Embryonic facial prominence (tissue), 1 donor: ENCODE data around the gene IL13RA2.

ENCODE experiments used
- DNase-seq: peaks from one replicate; pipeline ENCODE4 v3.0.0-alpha.2; 2016; ENCODE audit errors: extremely low spot score

IL13RA2 gene

DNA sequence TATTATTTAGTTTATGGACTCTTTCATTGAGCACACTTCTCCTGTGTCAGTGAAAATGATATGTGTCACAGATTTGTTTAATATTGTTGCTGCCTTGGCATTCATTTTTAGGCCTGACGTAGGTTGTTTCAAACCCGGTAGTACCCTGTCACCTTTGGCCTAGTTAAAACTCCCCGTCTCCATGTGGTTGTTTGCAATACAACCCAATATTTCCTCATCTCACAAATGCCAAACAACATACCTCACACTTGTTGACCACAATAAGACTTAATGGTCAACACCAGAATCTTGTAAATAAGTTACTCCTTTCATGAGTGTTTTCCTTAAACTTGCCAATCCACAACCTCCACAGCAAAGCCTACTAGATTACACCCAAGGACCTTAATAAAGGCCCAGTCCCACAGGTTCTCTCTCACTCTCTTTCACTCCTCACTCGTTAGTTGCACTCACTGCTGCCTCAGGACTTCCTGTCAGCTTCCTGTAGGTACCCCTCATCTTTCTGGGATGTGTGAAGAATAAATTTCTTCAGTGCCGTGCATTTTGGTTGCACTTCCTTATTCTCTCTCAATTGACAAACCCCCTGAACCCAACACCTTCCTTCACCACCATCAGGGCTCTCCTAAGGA, 31.3 kb downstream of the IL13RA2 start:
- no peak for DNase-seq

DNA sequence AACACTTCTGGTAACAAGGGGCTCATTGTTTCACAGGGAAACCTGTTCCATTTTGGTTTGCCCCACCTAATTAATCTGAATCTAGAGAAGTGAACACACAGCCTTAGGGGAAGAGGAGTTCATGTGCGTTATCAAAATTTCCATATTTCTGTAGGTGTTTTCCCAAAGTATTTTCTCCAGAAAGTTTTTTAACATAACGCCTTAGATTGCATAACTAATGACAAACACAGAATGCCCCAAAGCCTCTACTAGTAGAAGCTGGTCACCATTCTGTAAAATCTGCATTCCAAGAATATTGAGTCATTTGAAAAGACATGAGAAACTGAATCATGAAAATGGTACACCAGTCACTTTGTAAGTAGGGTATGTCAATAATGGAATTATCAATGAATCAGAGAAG, 41.1 kb downstream of the IL13RA2 start:
- DNase-seq = no peak

DNA sequence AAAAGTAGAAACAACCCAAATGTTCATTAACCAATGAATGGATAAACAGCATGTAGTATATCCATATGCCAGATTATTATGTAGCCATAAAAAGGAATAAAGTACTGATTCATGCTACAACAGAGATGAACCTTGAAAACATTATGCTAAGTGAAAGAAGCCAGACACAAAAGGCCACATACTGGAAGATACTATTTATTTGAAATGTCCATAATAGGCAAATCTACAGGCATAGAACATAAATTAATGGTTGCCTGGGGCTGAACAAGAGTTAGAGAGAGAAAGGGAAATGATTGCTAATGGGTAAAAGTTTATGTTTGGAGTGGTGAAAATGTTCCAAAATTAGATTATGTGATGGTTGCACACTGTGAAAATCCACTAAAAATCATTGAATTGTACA, 44.4 kb downstream of the IL13RA2 start:
- DNase-seq = no peak

DNA sequence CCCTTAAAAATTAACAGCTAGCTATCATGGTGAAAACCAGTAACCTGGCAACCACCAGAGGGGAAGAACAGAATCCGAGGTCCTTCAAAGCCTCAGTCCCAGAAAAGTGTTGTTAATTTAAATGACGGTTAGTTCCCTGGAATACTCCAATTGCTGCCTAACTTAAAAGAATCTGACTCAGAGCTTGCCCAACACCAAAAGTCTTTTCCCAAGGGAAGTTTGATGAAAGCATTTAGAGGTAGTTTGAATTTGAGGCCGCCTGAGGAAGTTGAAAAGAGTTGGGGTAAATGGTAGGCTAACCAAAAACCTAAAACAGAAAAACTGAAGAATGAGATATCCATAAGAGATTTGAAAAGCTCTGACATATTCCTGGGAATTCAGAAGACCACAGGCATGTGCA, 46.6 kb downstream of the IL13RA2 start:
- DNase-seq = no peak

DNA sequence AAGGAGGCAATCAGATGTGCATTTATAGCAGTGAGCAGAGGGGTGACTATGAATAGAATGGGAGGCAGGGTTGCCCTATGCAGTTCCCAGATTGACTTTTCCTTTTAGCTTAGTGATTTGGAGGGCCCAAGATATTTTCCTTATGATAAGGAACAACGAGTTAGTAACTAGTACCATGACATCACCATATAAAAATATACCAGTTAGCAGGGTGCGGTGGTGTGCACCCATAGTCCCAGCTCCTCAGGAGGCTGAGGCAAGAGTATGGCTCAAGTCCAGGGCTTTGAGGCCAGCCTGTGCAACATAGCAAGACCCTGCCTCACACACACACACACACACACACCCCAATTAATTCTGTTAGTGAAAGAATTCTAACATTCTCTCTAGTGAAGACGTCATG, 53.0 kb downstream of the IL13RA2 start:
- DNase-seq = no peak

DNA sequence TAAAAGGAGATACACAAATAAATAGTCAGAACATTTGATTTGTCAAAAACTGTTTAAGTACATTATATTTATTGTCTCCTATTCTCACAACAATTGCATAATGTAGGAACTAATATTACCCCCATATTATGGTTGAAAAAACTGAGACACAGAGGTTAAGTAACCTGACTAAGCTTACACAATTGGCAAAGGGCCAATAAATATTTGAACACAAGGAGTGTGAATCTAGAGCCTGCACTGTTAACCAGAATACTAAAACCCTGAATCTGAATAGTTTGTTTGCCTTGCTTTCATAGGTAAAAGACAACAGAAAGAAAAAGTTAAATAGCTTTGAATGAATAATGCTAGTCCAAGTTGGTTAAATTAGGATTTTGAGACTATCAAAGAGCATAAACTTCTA, 55.2 kb downstream of the IL13RA2 start:
- DNase-seq = no peak

DNA sequence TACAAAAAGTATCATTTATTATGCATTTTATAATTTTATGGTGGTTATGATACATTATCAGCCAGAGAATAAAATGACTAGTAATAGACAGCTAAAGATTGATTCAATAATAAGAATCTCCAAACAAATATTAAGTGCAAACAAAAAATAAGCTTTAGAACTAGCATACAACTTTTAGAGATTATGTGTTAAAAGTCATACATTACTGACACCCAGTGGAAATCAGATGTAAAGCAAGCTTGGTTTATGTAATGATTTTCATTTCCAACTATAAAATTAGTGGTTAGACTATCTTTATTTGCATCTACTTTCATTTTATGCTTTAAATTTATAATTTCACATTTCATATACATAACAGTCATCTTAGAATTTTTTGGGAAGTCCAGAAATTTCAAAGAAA, 57.7 kb downstream of the IL13RA2 start:
- DNase-seq = no peak
